K562 (cell line): ENCODE measurements around the gene CHST1. TPM values are rescaled to one million over a fixed set of nuclear protein-coding genes. Genes with fewer than 3 reads are reported as not detected.

ENCODE experiments used
- ATAC-seq: fragments of 200-7000 bp; cut with Tn5 transposase; 3 replicates; pipeline ENCODE4 v1.9.1; 2020; ENCODE audit warnings: moderate library complexity
- BruUV-seq: library from RNA; stranded (reverse); fragments of 400-500 nt; replicated peaks from 2 replicates; lab custom pipeline; 2021; lab: Mats Ljungman, UMichigan
- CTCF ChIA-PET: fragments of 300-600 bp; formaldehyde crosslinking; extraction: SDS; loops from one replicate; lab custom pipeline; 2021; ENCODE audit warnings: low intra/inter-chr PET ratio; lab: Yijun Ruan, JAX
- POLR2A ChIA-PET: fragments of 300-600, 350-650 bp; sonication (Branson Sonifier 250); formaldehyde crosslinking; extraction: SDS; loops from one replicate; lab custom pipeline; 2021; ENCODE audit warnings: antibody characterized with exemption, inconsistent platforms; lab: Yijun Ruan, JAX
- DNase-seq, 4 experiments: peaks; one replicate each; pipeline versions ENCODE4 v3.0.0 to v3.0.0-alpha.2; 2011 to 2018; ENCODE audit warnings: low spot score in 3 of 4, mixed read lengths in 3 of 4; ENCODE audit errors: extremely low read depth in 1 of 4
- FAIRE-seq: peaks from 2 replicates; lab custom pipeline; 2011; peaks lifted over from hg19 to GRCh38; lab: Jason Lieb, UNC
- H2AFZ ChIP-seq: 2 replicates; pipeline ENCODE4 v1.6.0; 2011; ENCODE audit warnings: low read depth, low read length, control low read depth, inconsistent platforms
- H3K27ac ChIP-seq: fragments of 200-600 bp; 3 replicates; pipeline ENCODE4 v1.8.0; 2011; ENCODE audit warnings: low read depth, mild to moderate bottlenecking, control low read depth, inconsistent platforms, low read length, moderate library complexity, mixed read lengths; ENCODE audit errors: extremely low read depth
- H3K27me3 ChIP-seq, 2 experiments: fragments of 300-600 bp in 1 of 2; 2 replicates in 1 of 2; 3 replicates in 1 of 2; pipeline versions ENCODE4 v1.6.0 to v1.8.0; 2011; ENCODE audit warnings: inconsistent platforms in 2 of 2, low read length in 2 of 2, mild to moderate bottlenecking in 1 of 2, mixed read lengths in 1 of 2, moderate library complexity in 1 of 2; ENCODE audit not compliant: control insufficient read depth in 2 of 2, insufficient read depth in 2 of 2
- H3K36me3 ChIP-seq: fragments of 300-600 bp; 3 replicates; pipeline ENCODE4 v1.8.0; 2011; ENCODE audit warnings: mild to moderate bottlenecking, low read length, inconsistent platforms; ENCODE audit not compliant: control insufficient read depth, insufficient read depth
- H3K4me1 ChIP-seq, 2 experiments: fragments of 200-600 bp in 1 of 2; replicated peaks in 1 of 2; 2 replicates in 1 of 2; 3 replicates in 1 of 2; pipeline versions ENCODE4 v1.5.1 to v1.8.0; 2011; ENCODE audit warnings: inconsistent platforms in 2 of 2, low read length in 2 of 2, mild to moderate bottlenecking in 1 of 2, mixed read lengths in 1 of 2, moderate library complexity in 1 of 2; ENCODE audit not compliant: control insufficient read depth in 2 of 2, insufficient read depth in 2 of 2
- H3K4me2 ChIP-seq: 2 replicates; pipeline ENCODE4 v1.6.1; 2011; ENCODE audit warnings: low read length, control low read depth, inconsistent platforms, mixed read lengths; ENCODE audit not compliant: insufficient read depth
- H3K4me3 ChIP-seq: fragments of 200-600 bp; sonication (generic), shearing (Covaris generic); 2 replicates; pipeline ENCODE4 v1.5.1; 2016; ENCODE audit warnings: control low read depth, inconsistent platforms
- H3K79me2 ChIP-seq: fragments of 200-600 bp; 3 replicates; pipeline ENCODE4 v1.8.0; 2011; ENCODE audit warnings: low read length, inconsistent platforms; ENCODE audit not compliant: control insufficient read depth, insufficient read depth
- H3K9ac ChIP-seq, 2 experiments: 2 replicates each; pipeline versions ENCODE4 v1.6.0 to v1.6.1; 2011; ENCODE audit warnings: low read depth in 2 of 2, low read length in 2 of 2, control low read depth in 1 of 2, inconsistent platforms in 1 of 2, mild to moderate bottlenecking in 1 of 2, mixed read lengths in 1 of 2; ENCODE audit not compliant: insufficient read depth in 1 of 2
- H3K9me1 ChIP-seq: one replicate; pipeline ENCODE4 v1.6.0; 2011; ENCODE audit warnings: inconsistent platforms, mild to moderate bottlenecking, low read length, moderate library complexity; ENCODE audit not compliant: control insufficient read depth, insufficient read depth
- H3K9me3 ChIP-seq: replicated peaks from 2 replicates; pipeline ENCODE4 v1.5.1; 2011; ENCODE audit warnings: low read depth, low read length, inconsistent platforms; ENCODE audit not compliant: control insufficient read depth, insufficient read depth
- H4K20me1 ChIP-seq: replicated peaks from 2 replicates; pipeline ENCODE4 v1.6.1; 2011; ENCODE audit warnings: low read length, inconsistent platforms, mixed read lengths; ENCODE audit not compliant: control insufficient read depth, insufficient read depth
- EP400 ChIP-seq: fragments of 450-650 bp; IDR thresholded peaks from 2 replicates; pipeline ENCODE4 v1.6.1; 2017; ENCODE audit warnings: antibody characterized with exemption, mild to moderate bottlenecking, moderate library complexity
- HDAC2 ChIP-seq: fragments of 450-650 bp; IDR thresholded peaks from 2 replicates; pipeline ENCODE4 v1.6.1; 2016; ENCODE audit warnings: mild to moderate bottlenecking
- HDAC8 ChIP-seq: fragments of 450-650 bp; IDR thresholded peaks from 2 replicates; pipeline ENCODE4 v1.6.1; 2016; ENCODE audit warnings: mild to moderate bottlenecking, missing genetic modification characterization, moderate library complexity, missing compliant biosample characterization
- HLTF ChIP-seq: fragments of 450-650 bp; IDR thresholded peaks from 2 replicates; pipeline ENCODE4 v1.6.1; 2016
- TFE3 ChIP-seq: fragments of 450-650 bp; formaldehyde crosslinking; IDR thresholded peaks from 2 replicates; pipeline ENCODE4 v1.4.0; 2020; ENCODE audit warnings: mild to moderate bottlenecking, mixed read lengths
- U2AF1 ChIP-seq: fragments of 200-400 bp; formaldehyde crosslinking; optimal IDR thresholded peaks from 2 replicates; pipeline ENCODE3; 2017; ENCODE audit warnings: mild to moderate bottlenecking, low read depth, low read length, moderate library complexity
- USF2 ChIP-seq: sonication (generic); formaldehyde crosslinking; IDR thresholded peaks from 2 replicates; pipeline ENCODE4 v1.5.0; 2020; ENCODE audit warnings: missing genetic modification reagents
- VEZF1 ChIP-seq: fragments of 200-800 bp; sonication (Bioruptor generic); IDR thresholded peaks from 2 replicates; pipeline ENCODE4 v1.6.1; 2017; ENCODE audit warnings: missing genetic modification characterization, missing compliant biosample characterization
- ZKSCAN3 ChIP-seq: fragments of 250-450 bp; sonication (Bioruptor Pico); IDR thresholded peaks from 2 replicates; pipeline ENCODE4 v1.4.0; 2020
- ZNF175 ChIP-seq: fragments of 200-800 bp; sonication (Bioruptor generic); IDR thresholded peaks from 2 replicates; pipeline ENCODE4 v1.6.1; 2016; ENCODE audit warnings: low read depth, mild to moderate bottlenecking, missing genetic modification characterization, missing compliant biosample characterization
- WGBS: fragments of 100-300 bp; shearing (Covaris generic); methylation state at CpG from one replicate; pipeline ENCODE4 v1.1.6; 2016; ENCODE audit warnings: low coverage, mixed read lengths; ENCODE audit not compliant: insufficient coverage; ENCODE audit errors: missing lambda C conversion rate; 5-methylcytosine and 5-hydroxymethylcytosine counted together
- in situ Hi-C: fragments of 300-500 bp; cut with MboI; formaldehyde crosslinking; loops from 4 replicates; pipeline ENCODE4 v1.15.0; 2018; ENCODE audit warnings: inconsistent platforms, mixed read lengths
- intact Hi-C: fragments of 100-400 bp; cut with micrococcal nuclease; formaldehyde crosslinking; loops from 2 replicates; pipeline ENCODE4 v1.14.2; 2022
- polyA plus RNA-seq, 8 experiments: library from polyadenylated mRNA; depleted of rRNA in 4 of 8; stranded (reverse) in 5 of 8; unstranded in 3 of 8; fragments of >200 nt; fragmentation: Nextera tagmentation in 2 of 8; fragmentation: Illumina TruSeq in 1 of 8; extraction: Ambion mirVana in 2 of 8; extraction: Trizol in 1 of 8; gene quantifications; 2 replicates each; pipeline versions ENCODE4 v1.2.1 to v1.2.3, GENCODE V29; 2011 to 2014; ENCODE audit warnings: inconsistent platforms in 1 of 8, missing spikeins in 1 of 8
- total RNA-seq, 7 experiments: library from RNA; depleted of rRNA in 6 of 7; stranded (reverse); fragments of >200 nt in 6 of 7; fragmentation: Illumina TruSeq in 2 of 7; extraction: Trizol in 2 of 7; gene quantifications; 2 replicates each; pipeline versions ENCODE4 v1.2.1 to v1.2.3, GENCODE V29; 2011 to 2021; ENCODE audit warnings: low replicate concordance in 1 of 7

CHST1 gene
- total and polyA plus RNA-seq, 9 of the 15 experiments (the other 6 are each of a cell fraction or from before 2014, with no cell fraction given) = 0.04 to 0.32 (median 0.18) TPM; not detected in 4

GRCh38 chr11:45704635-45705034 lies 39.2 kb upstream of the CHST1 start (continued):
- no peak for TF ChIP-seq ZNF175 (CRISPR knock-in tag)
- TF ChIP-seq HDAC2 = no peak
- TF ChIP-seq VEZF1 (CRISPR knock-in tag) = peak; percentile 53; the same call in 1 of the 2 replicates
- no peak for TF ChIP-seq HLTF
- TF ChIP-seq EP400 = no peak
- TF ChIP-seq HDAC8 (tag) = no peak
- TF ChIP-seq ZKSCAN3 (CRISPR knock-in tag) = no peak

GRCh38 chr11:45704133-45704532 lies 38.7 kb upstream of the CHST1 start:
- TF ChIP-seq TFE3 (CRISPR knock-in tag) (peak; percentile 72), USF2 (peak; percentile 54), U2AF1 (no peak)
- TF ChIP-seq, all 486 proteins: peak for 2
- Histone ChIP-seq H3K9me1 (no peaks in the 10 kb centered on the region), H3K4me1 (peaks cover 0 to 6% of the 10 kb centered on the region in 2 experiments; a peak in 2 of 5 replicates), H3K27ac (no peak overlapping the region), H2AFZ (no peak overlapping the region), H3K36me3 (no peaks in the 10 kb centered on the region), H3K4me2 (no peak overlapping the region), H3K79me2 (no peaks in the 10 kb centered on the region), H3K4me3 (no peak overlapping the region), H3K9me3 (peaks cover 2% of the 10 kb centered on the region; the same call in 1 of the 2 replicates), H3K9ac (no peak overlapping the region), H4K20me1 (no peaks in the 10 kb centered on the region; the same call in 1 of the 2 replicates), H3K27me3 (peaks cover 6 to 34% of the 10 kb centered on the region in 2 experiments; a peak in 3 of 5 replicates)
- intact Hi-C loops = no loop called here
- WGBS = 3% methylated on average over 4 of the region's 4 CpGs
- no peak for DNase-seq
- no TSS peak for BruUV-seq
- FAIRE-seq = no peak
- in situ Hi-C loops = no loop called here
- CTCF ChIA-PET = no interaction called here
- no peak for ATAC-seq
- POLR2A ChIA-PET = interaction anchor here (0.6 to 1.1 kb wide), 3 partner anchors 16 to 47 kb away, joined by 3 read pairs; no protein-coding TSS in a partner anchor
